GM23338 (cell line): Measurements from ENCODE around the gene CLSTN2.

Experiments
- CREB1 ChIP-seq: fragments of 250-450 bp; sonication (Bioruptor Pico); IDR thresholded peaks from 2 replicates; pipeline ENCODE4 v1.5.0; 2020; ENCODE audit warnings: low read depth, mild to moderate bottlenecking, moderate library complexity
- CTCF ChIP-seq, 2 experiments: fragments of 200-600 bp in 1 of 2; sonication (generic) in 1 of 2; conservative IDR thresholded peaks; 2 replicates each; pipeline versions ENCODE4 v1.5.1 to v1.6.1; 2016 to 2017; ENCODE audit warnings: antibody characterized with exemption in 2 of 2, low read depth in 2 of 2, mild to moderate bottlenecking in 2 of 2, moderate library complexity in 1 of 2
- ETS1 ChIP-seq: IDR thresholded peaks from 2 replicates; pipeline ENCODE4 v1.6.1; 2016; ENCODE audit warnings: antibody characterized with exemption
- EZH2 ChIP-seq: fragments of 200-600 bp; sonication (generic); IDR thresholded peaks from one replicate; pipeline ENCODE4 v1.8.0; 2017; ENCODE audit warnings: antibody characterized with exemption, mild to moderate bottlenecking, low read depth; ENCODE audit not compliant: unreplicated experiment
- EZH2phosphoT487 ChIP-seq: fragments of 200-600 bp; sonication (generic); IDR thresholded peaks from one replicate; pipeline ENCODE4 v1.8.1; 2018; ENCODE audit warnings: antibody characterized with exemption; ENCODE audit not compliant: unreplicated experiment
- JUNB ChIP-seq: IDR thresholded peaks from one replicate; pipeline ENCODE4 v1.6.1; 2016; ENCODE audit warnings: antibody characterized with exemption; ENCODE audit not compliant: unreplicated experiment
- NANOG ChIP-seq: IDR thresholded peaks from 2 replicates; pipeline ENCODE4 v1.6.1; 2016; ENCODE audit warnings: antibody characterized with exemption, borderline replicate concordance
- POLR2AphosphoS5 ChIP-seq: IDR thresholded peaks from 2 replicates; pipeline ENCODE4 v1.6.1; 2016; ENCODE audit warnings: antibody characterized with exemption, low read depth
- REST ChIP-seq: IDR thresholded peaks from one replicate; pipeline ENCODE4 v1.6.1; 2018; ENCODE audit warnings: antibody characterized with exemption; ENCODE audit not compliant: unreplicated experiment
- STAT1 ChIP-seq: IDR thresholded peaks from one replicate; pipeline ENCODE4 v1.6.1; 2016; ENCODE audit warnings: antibody characterized with exemption; ENCODE audit not compliant: unreplicated experiment
- ZNF114 ChIP-seq: fragments of 250-450 bp; sonication (Bioruptor Pico); IDR thresholded peaks from 2 replicates; pipeline ENCODE4 v1.5.0; 2020; ENCODE audit warnings: mild to moderate bottlenecking, moderate library complexity
- ZNF331 ChIP-seq: fragments of 250-450 bp; sonication (Bioruptor Pico); IDR thresholded peaks from 2 replicates; pipeline ENCODE4 v1.5.0; 2020; ENCODE audit warnings: low read depth, mild to moderate bottlenecking, moderate library complexity
- ZNF462 ChIP-seq: fragments of 250-450 bp; sonication (Bioruptor Pico); IDR thresholded peaks from 2 replicates; pipeline ENCODE4 v1.5.0; 2020; ENCODE audit warnings: mild to moderate bottlenecking, moderate library complexity

- TF ChIP-seq CTCF (conservative IDR thresholded peaks at IDR 0.05; ENCODE audit: low read depth in 2 of 2) (no peak), EZH2 (no peak), CREB1 (no peak), EZH2phosphoT487 (no peak), POLR2AphosphoS5 (no peak), REST (no peak), JUNB (no peak), ZNF114 (no peak), ETS1 (no peak), ZNF331 (no peak), NANOG (no peak), STAT1 (no peak), ZNF462 (CRISPR knock-in tag) (no peak)
These were observed 342.9 kb downstream of the CLSTN2 start for GRCh38 chr3:140277886-140278285.
